SKM-1 treated with dmso at 0.1 percent for 144 hours (cell line): ENCODE results near the gene BFSP1.

ENCODE experiments used
- DNase-seq: peaks from one replicate; lab custom pipeline; 2025; ENCODE audit not compliant: unreplicated experiment; lab: John Stamatoyannopoulos, UW

The BFSP1 gene

GRCh38 chr20:17524560-17524959 is 6.6 kb downstream of the BFSP1 start:
- DNase-seq, result no peak

GRCh38 chr20:17523326-17523725 is 7.9 kb downstream of the BFSP1 start:
- DNase-seq, result no peak

GRCh38 chr20:17522528-17522927 is 8.7 kb downstream of the BFSP1 start:
- no peak for DNase-seq

- DNase-seq, result no peak
Measured at GRCh38 chr20:17520583-17520982, 10.6 kb downstream of the BFSP1 start.

- DNase-seq, result no peak
Measured at GRCh38 chr20:17519606-17520285, 11.4 kb downstream of the BFSP1 start.

GRCh38 chr20:17518339-17519052 is 12.7 kb downstream of the BFSP1 start:
- DNase-seq, result peak; percentile 20

GRCh38 chr20:17515053-17515452 is 16.1 kb downstream of the BFSP1 start:
- DNase-seq, result no peak

- no peak for DNase-seq
Measured at GRCh38 chr20:17513939-17514338, 17.2 kb downstream of the BFSP1 start.

GRCh38 chr20:17511401-17511800 is 19.8 kb downstream of the BFSP1 start:
- DNase-seq, result no peak

- DNase-seq, result no peak
Measured at GRCh38 chr20:17510548-17510947, 20.6 kb downstream of the BFSP1 start.

- DNase-seq, result no peak
Measured at GRCh38 chr20:17508756-17509155, 22.4 kb downstream of the BFSP1 start.

- no peak for DNase-seq
Measured at GRCh38 chr20:17507531-17507930, 23.6 kb downstream of the BFSP1 start.

GRCh38 chr20:17507032-17507431 is 24.1 kb downstream of the BFSP1 start:
- DNase-seq, result no peak

GRCh38 chr20:17505636-17506517 is 25.3 kb downstream of the BFSP1 start:
- DNase-seq, result no peak

GRCh38 chr20:17504898-17505635 is 26.1 kb downstream of the BFSP1 start:
- DNase-seq, result peak; percentile 36

- no peak for DNase-seq
Measured at GRCh38 chr20:17504066-17504897, 26.9 kb downstream of the BFSP1 start.

- DNase-seq, result no peak
Measured at GRCh38 chr20:17503301-17504065, 27.7 kb downstream of the BFSP1 start.

- no peak for DNase-seq
Measured at GRCh38 chr20:17502105-17502504, 29.1 kb downstream of the BFSP1 start.

GRCh38 chr20:17501701-17502100 is 29.5 kb downstream of the BFSP1 start:
- DNase-seq, result no peak
